GM23338 (cell line): ENCODE results near the gene CAPN8. TPM values are rescaled to one million over a fixed set of nuclear protein-coding genes. Genes with fewer than 3 reads are reported as not detected.

ENCODE experiments used
- ATAC-seq: fragments of 200-7000 bp; cut with Tn5 transposase; 3 replicates; pipeline ENCODE4 v1.9.1; 2020
- DNase-seq: peaks from one replicate; pipeline ENCODE4 v3.0.0-alpha.2; 2015; ENCODE audit warnings: low spot score
- H2AFZ ChIP-seq: fragments of 200-600 bp; sonication (generic); 2 replicates; pipeline ENCODE4 v1.8.0; 2016; ENCODE audit warnings: antibody characterized with exemption, mild to moderate bottlenecking, moderate library complexity
- H3F3A ChIP-seq: fragments of 200-600 bp; sonication (generic); replicated peaks from 2 replicates; pipeline ENCODE4 v1.8.0; 2017; ENCODE audit warnings: antibody characterized with exemption, mixed run types, low read depth
- H3K27ac ChIP-seq: fragments of 200-600 bp; sonication (generic); 2 replicates; pipeline ENCODE4 v1.6.1; 2016; ENCODE audit warnings: low read depth
- H3K27me3 ChIP-seq: fragments of 200-600 bp; sonication (generic); 2 replicates; pipeline ENCODE4 v1.8.0; 2016; ENCODE audit warnings: mild to moderate bottlenecking, mixed run types, moderate library complexity; ENCODE audit not compliant: insufficient read depth
- H3K36me3 ChIP-seq: fragments of 200-600 bp; sonication (generic); 2 replicates; pipeline ENCODE4 v1.8.0; 2016; ENCODE audit warnings: mild to moderate bottlenecking; ENCODE audit not compliant: insufficient read depth
- H3K4me1 ChIP-seq: fragments of 200-600 bp; sonication (generic); 2 replicates; pipeline ENCODE4 v1.8.0; 2016; ENCODE audit warnings: mild to moderate bottlenecking, moderate library complexity; ENCODE audit not compliant: insufficient read depth
- H3K4me2 ChIP-seq: fragments of 200-600 bp; sonication (generic); 2 replicates; pipeline ENCODE4 v1.7.1; 2017; ENCODE audit warnings: mixed run types
- H3K4me3 ChIP-seq: fragments of 200-600 bp; sonication (generic); 2 replicates; pipeline ENCODE4 v1.6.1; 2016; ENCODE audit warnings: mixed run types
- H3K79me2 ChIP-seq: fragments of 200-600 bp; sonication (generic); replicated peaks from 2 replicates; pipeline ENCODE4 v1.8.0; 2017; ENCODE audit warnings: mild to moderate bottlenecking; ENCODE audit not compliant: insufficient read depth
- H3K9me2 ChIP-seq: fragments of 200-600 bp; sonication (generic); 2 replicates; pipeline ENCODE4 v1.8.0; 2017; ENCODE audit not compliant: insufficient read depth
- H4K20me1 ChIP-seq: fragments of 200-600 bp; sonication (generic); replicated peaks from 2 replicates; pipeline ENCODE4 v1.8.0; 2017; ENCODE audit warnings: mild to moderate bottlenecking; ENCODE audit not compliant: insufficient read depth
- H3K27ac Mint-ChIP-seq: 2 replicates; pipeline ENCODE4 v1.8.0; 2020; ENCODE audit warnings: inconsistent platforms, mild to moderate bottlenecking, moderate library complexity, mixed read lengths
- H3K27me3 Mint-ChIP-seq: 3 replicates; pipeline ENCODE4 v1.8.0; 2022; ENCODE audit warnings: low read depth, mild to moderate bottlenecking, moderate library complexity, mixed read lengths, inconsistent platforms; ENCODE audit not compliant: insufficient read depth, poor library complexity
- H3K36me3 Mint-ChIP-seq: 3 replicates; pipeline ENCODE4 v1.8.0; 2021; ENCODE audit warnings: low read depth, mild to moderate bottlenecking, inconsistent platforms, moderate library complexity, mixed read lengths
- H3K4me1 Mint-ChIP-seq: 3 replicates; pipeline ENCODE4 v1.8.0; 2020; ENCODE audit warnings: mild to moderate bottlenecking, inconsistent platforms, mixed read lengths
- H3K4me3 Mint-ChIP-seq: 3 replicates; pipeline ENCODE4 v1.8.0; 2021; ENCODE audit warnings: moderate library complexity, mild to moderate bottlenecking, inconsistent platforms, mixed read lengths
- H3K9me3 Mint-ChIP-seq: 3 replicates; pipeline ENCODE4 v1.8.0; 2020; ENCODE audit warnings: moderate library complexity, mild to moderate bottlenecking, inconsistent platforms, mixed read lengths
- CREB1 ChIP-seq: fragments of 250-450 bp; sonication (Bioruptor Pico); IDR thresholded peaks from 2 replicates; pipeline ENCODE4 v1.5.0; 2020; ENCODE audit warnings: low read depth, mild to moderate bottlenecking, moderate library complexity
- CTCF ChIP-seq, 2 experiments: fragments of 200-600 bp in 1 of 2; sonication (generic) in 1 of 2; conservative IDR thresholded peaks; 2 replicates each; pipeline versions ENCODE4 v1.5.1 to v1.6.1; 2016 to 2017; ENCODE audit warnings: antibody characterized with exemption in 2 of 2, low read depth in 2 of 2, mild to moderate bottlenecking in 2 of 2, moderate library complexity in 1 of 2
- ETS1 ChIP-seq: IDR thresholded peaks from 2 replicates; pipeline ENCODE4 v1.6.1; 2016; ENCODE audit warnings: antibody characterized with exemption
- EZH2 ChIP-seq: fragments of 200-600 bp; sonication (generic); IDR thresholded peaks from one replicate; pipeline ENCODE4 v1.8.0; 2017; ENCODE audit warnings: antibody characterized with exemption, mild to moderate bottlenecking, low read depth; ENCODE audit not compliant: unreplicated experiment
- EZH2phosphoT487 ChIP-seq: fragments of 200-600 bp; sonication (generic); IDR thresholded peaks from one replicate; pipeline ENCODE4 v1.8.1; 2018; ENCODE audit warnings: antibody characterized with exemption; ENCODE audit not compliant: unreplicated experiment
- JUNB ChIP-seq: IDR thresholded peaks from one replicate; pipeline ENCODE4 v1.6.1; 2016; ENCODE audit warnings: antibody characterized with exemption; ENCODE audit not compliant: unreplicated experiment
- NANOG ChIP-seq: IDR thresholded peaks from 2 replicates; pipeline ENCODE4 v1.6.1; 2016; ENCODE audit warnings: antibody characterized with exemption, borderline replicate concordance
- POLR2AphosphoS5 ChIP-seq: IDR thresholded peaks from 2 replicates; pipeline ENCODE4 v1.6.1; 2016; ENCODE audit warnings: antibody characterized with exemption, low read depth
- REST ChIP-seq: IDR thresholded peaks from one replicate; pipeline ENCODE4 v1.6.1; 2018; ENCODE audit warnings: antibody characterized with exemption; ENCODE audit not compliant: unreplicated experiment
- STAT1 ChIP-seq: IDR thresholded peaks from one replicate; pipeline ENCODE4 v1.6.1; 2016; ENCODE audit warnings: antibody characterized with exemption; ENCODE audit not compliant: unreplicated experiment
- ZNF114 ChIP-seq: fragments of 250-450 bp; sonication (Bioruptor Pico); IDR thresholded peaks from 2 replicates; pipeline ENCODE4 v1.5.0; 2020; ENCODE audit warnings: mild to moderate bottlenecking, moderate library complexity
- ZNF331 ChIP-seq: fragments of 250-450 bp; sonication (Bioruptor Pico); IDR thresholded peaks from 2 replicates; pipeline ENCODE4 v1.5.0; 2020; ENCODE audit warnings: low read depth, mild to moderate bottlenecking, moderate library complexity
- ZNF462 ChIP-seq: fragments of 250-450 bp; sonication (Bioruptor Pico); IDR thresholded peaks from 2 replicates; pipeline ENCODE4 v1.5.0; 2020; ENCODE audit warnings: mild to moderate bottlenecking, moderate library complexity
- polyA plus RNA-seq: library from polyadenylated mRNA; unstranded; fragments of >200 nt; fragmentation: Nextera tagmentation; extraction: Ambion mirVana; gene quantifications from 2 replicates; pipeline ENCODE4 v1.2.1, GENCODE V29; 2016
- total RNA-seq: library from RNA; depleted of rRNA; stranded (reverse); fragments of >200 nt; shearing (Covaris generic); gene quantifications from 2 replicates; pipeline ENCODE4 v1.2.3, GENCODE V29; 2014

Gene CAPN8
- total and polyA plus RNA-seq, 2 experiments from 2014 or later: not detected

GRCh38 chr1:223492044-223492443, 173.5 kb downstream of the CAPN8 start:
- no peak overlapping the region for H3K4me3 Mint-ChIP-seq
- H3K27me3 Mint-ChIP-seq: peaks cover 3% of the 10 kb centered on the region
- no peak overlapping the region for H3K27ac Mint-ChIP-seq
- TF ChIP-seq ZNF462 (no peak), NANOG (no peak), JUNB (no peak), POLR2AphosphoS5 (no peak), STAT1 (no peak), EZH2 (no peak), CTCF (conservative IDR thresholded peaks at IDR 0.05; ENCODE audit: low read depth in 2 of 2) (no peak), ETS1 (no peak), ZNF114 (CRISPR knock-in tag) (no peak), REST (no peak), CREB1 (CRISPR knock-in tag) (no peak), EZH2phosphoT487 (no peak), ZNF331 (no peak)
- Histone ChIP-seq H3K79me2 (no peaks in the 10 kb centered on the region), H3K9me2 (peaks cover 9% of the 10 kb centered on the region; the same call in 1 of the 2 replicates), H3K27ac (no peak overlapping the region), H3K4me3 (no peak overlapping the region), H3F3A (no peaks in the 10 kb centered on the region), H3K27me3 (no peaks in the 10 kb centered on the region), H3K4me2 (no peak overlapping the region), H3K4me1 (peaks cover 13% of the 10 kb centered on the region), H4K20me1 (no peaks in the 10 kb centered on the region), H3K36me3 (no peaks in the 10 kb centered on the region), H2AFZ (0 out of 2 replicates have a peak overlapping the region, but pooled peaks have one; percentile 18)
- 0 out of 3 replicates have a peak, but pooled peaks cover 2% of the 10 kb centered on the region for H3K36me3 Mint-ChIP-seq
- ATAC-seq (no peak), DNase-seq (no peak)
- peaks cover 14% of the 10 kb centered on the region for H3K4me1 Mint-ChIP-seq
- no peaks in the 10 kb centered on the region; the same call in 2 of the 3 replicates for H3K9me3 Mint-ChIP-seq
